HEK293 (cell line): ENCODE data around the gene CHSY1.

Experiments used
- CTCF ChIA-PET: fragments of 350-600 bp; formaldehyde crosslinking; extraction: SDS; loops from one replicate; lab custom pipeline; 2021; ENCODE audit warnings: antibody characterized with exemption; lab: Yijun Ruan, JAX
- POLR2A ChIA-PET: fragments of 300-600 bp; formaldehyde crosslinking; extraction: SDS; loops from one replicate; lab custom pipeline; 2020; ENCODE audit warnings: antibody characterized with exemption, inconsistent platforms; lab: Yijun Ruan, JAX
- H3K27ac ChIP-seq: fragments of 200-500 bp; sonication (Bioruptor generic); 2 replicates; pipeline ENCODE4 v1.5.1; 2014; ENCODE audit warnings: low read depth, low read length, control low read depth, inconsistent platforms; ENCODE audit errors: extremely low read depth
- H3K36me3 ChIP-seq, 2 experiments: fragments of 200-500 bp in 1 of 2; sonication (Bioruptor generic) in 1 of 2; 1 replicate in 1 of 2; 2 replicates in 1 of 2; pipeline ENCODE4 v1.5.1; 2014 to 2017; ENCODE audit warnings: inconsistent platforms in 2 of 2, low read length in 2 of 2; ENCODE audit not compliant: control insufficient read depth in 2 of 2, insufficient read depth in 1 of 2
- H3K4me1 ChIP-seq: fragments of 200-500 bp; sonication (Bioruptor generic); 2 replicates; pipeline ENCODE4 v1.5.1; 2014; ENCODE audit warnings: mild to moderate bottlenecking, low read length, inconsistent platforms; ENCODE audit not compliant: control insufficient read depth, insufficient read depth
- H3K4me3 ChIP-seq: 2 replicates; pipeline ENCODE4 v1.5.1; 2011; ENCODE audit warnings: low read depth, mild to moderate bottlenecking, control low read depth, low read length, moderate library complexity
- H3K9me3 ChIP-seq: fragments of 200-500 bp; sonication (Bioruptor generic); 2 replicates; pipeline ENCODE4 v1.5.1; 2014; ENCODE audit warnings: low read depth, low read length, inconsistent platforms; ENCODE audit not compliant: control insufficient read depth, insufficient read depth
- GFI1B ChIP-seq: fragments of 450-650 bp; formaldehyde crosslinking; IDR thresholded peaks from 2 replicates; pipeline ENCODE4 v1.5.1; 2016; ENCODE audit warnings: missing biosample characterization, missing genetic modification characterization
- GLIS1 ChIP-seq: fragments of 450-650 bp; formaldehyde crosslinking; IDR thresholded peaks from 2 replicates; pipeline ENCODE4 v1.5.1; 2016; ENCODE audit warnings: missing biosample characterization, missing genetic modification characterization
- KLF8 ChIP-seq: fragments of 450-650 bp; formaldehyde crosslinking; IDR thresholded peaks from 2 replicates; pipeline ENCODE4 v1.5.1; 2016; ENCODE audit warnings: missing biosample characterization, missing genetic modification characterization
- SP2 ChIP-seq: fragments of 450-650 bp; formaldehyde crosslinking; IDR thresholded peaks from 2 replicates; pipeline ENCODE4 v1.5.1; 2016; ENCODE audit warnings: missing biosample characterization, missing genetic modification characterization
- SP7 ChIP-seq: fragments of 450-650 bp; formaldehyde crosslinking; IDR thresholded peaks from 2 replicates; pipeline ENCODE4 v1.5.1; 2016; ENCODE audit warnings: missing biosample characterization, missing genetic modification characterization
- ZBTB17 ChIP-seq: fragments of 450-650 bp; formaldehyde crosslinking; IDR thresholded peaks from 2 replicates; pipeline ENCODE4 v1.5.1; 2016; ENCODE audit warnings: missing biosample characterization, missing genetic modification characterization
- ZBTB21 ChIP-seq: fragments of 450-650 bp; formaldehyde crosslinking; IDR thresholded peaks from 2 replicates; pipeline ENCODE4 v1.5.1; 2017; ENCODE audit warnings: missing biosample characterization, missing genetic modification characterization
- ZFP41 ChIP-seq: fragments of 450-650 bp; formaldehyde crosslinking; IDR thresholded peaks from 2 replicates; pipeline ENCODE4 v1.5.1; 2016; ENCODE audit warnings: missing biosample characterization, missing genetic modification characterization, borderline replicate concordance
- ZNF138 ChIP-seq: fragments of 450-650 bp; formaldehyde crosslinking; IDR thresholded peaks from 2 replicates; pipeline ENCODE4 v1.5.1; 2016; ENCODE audit warnings: missing biosample characterization, missing genetic modification characterization, borderline replicate concordance
- ZNF174 ChIP-seq: fragments of 450-650 bp; formaldehyde crosslinking; IDR thresholded peaks from 2 replicates; pipeline ENCODE4 v1.5.0; 2017; ENCODE audit warnings: missing biosample characterization, mild to moderate bottlenecking, missing genetic modification characterization
- ZNF223 ChIP-seq: fragments of 450-650 bp; formaldehyde crosslinking; IDR thresholded peaks from 2 replicates; pipeline ENCODE4 v1.5.1; 2016; ENCODE audit warnings: missing biosample characterization, missing genetic modification characterization
- ZNF266 ChIP-seq: fragments of 450-650 bp; formaldehyde crosslinking; IDR thresholded peaks from 2 replicates; pipeline ENCODE4 v1.5.1; 2016; ENCODE audit warnings: missing biosample characterization, missing genetic modification characterization, low read depth
- ZNF274 ChIP-seq, 2 experiments: fragments of 200-500 bp in 1 of 2; fragments of 450-650 bp in 1 of 2; sonication (Bioruptor generic) in 1 of 2; formaldehyde crosslinking in 1 of 2; IDR thresholded peaks; 2 replicates each; pipeline versions ENCODE4 v1.5.1 to v1.6.1; 2014 to 2016; ENCODE audit warnings: borderline replicate concordance in 1 of 2, inconsistent platforms in 1 of 2, low read length in 1 of 2, missing biosample characterization in 1 of 2, missing genetic modification characterization in 1 of 2
- ZNF302 ChIP-seq: fragments of 450-650 bp; formaldehyde crosslinking; IDR thresholded peaks from 2 replicates; pipeline ENCODE4 v1.5.1; 2016; ENCODE audit warnings: missing biosample characterization, missing genetic modification characterization, low read depth
- ZNF366 ChIP-seq: fragments of 450-650 bp; formaldehyde crosslinking; conservative IDR thresholded peaks from 2 replicates; pipeline ENCODE4 v1.5.1; 2016; ENCODE audit warnings: missing biosample characterization, missing genetic modification characterization
- ZNF426 ChIP-seq: fragments of 450-650 bp; formaldehyde crosslinking; IDR thresholded peaks from 2 replicates; pipeline ENCODE4 v1.5.1; 2017; ENCODE audit warnings: missing biosample characterization, missing genetic modification characterization, mild to moderate bottlenecking, inconsistent platforms, moderate library complexity
- ZNF433 ChIP-seq: fragments of 450-650 bp; formaldehyde crosslinking; IDR thresholded peaks from 2 replicates; pipeline ENCODE4 v1.5.1; 2016; ENCODE audit warnings: missing biosample characterization, missing genetic modification characterization, low read depth
- ZNF571 ChIP-seq: fragments of 450-650 bp; formaldehyde crosslinking; IDR thresholded peaks from 2 replicates; pipeline ENCODE4 v1.5.0; 2017; ENCODE audit warnings: missing biosample characterization, missing genetic modification characterization
- ZNF658 ChIP-seq: fragments of 450-650 bp; formaldehyde crosslinking; IDR thresholded peaks from 2 replicates; pipeline ENCODE4; 2016; ENCODE audit warnings: missing biosample characterization, missing genetic modification characterization
- TF ChIP-seq, protein P1 (sequence below): fragments of 450-650 bp; formaldehyde crosslinking; IDR thresholded peaks from 2 replicates; pipeline ENCODE4 v1.5.1; 2016; ENCODE audit warnings: missing biosample characterization, missing genetic modification characterization
- TF ChIP-seq, protein P2 (sequence below): fragments of 450-650 bp; formaldehyde crosslinking; conservative IDR thresholded peaks from 2 replicates; pipeline ENCODE4 v1.5.1; 2016; ENCODE audit warnings: low read depth, missing biosample characterization, missing genetic modification characterization
- TF ChIP-seq, protein P3 (sequence below): fragments of 450-650 bp; formaldehyde crosslinking; IDR thresholded peaks from 2 replicates; pipeline ENCODE4 v1.5.1; 2016; ENCODE audit warnings: missing biosample characterization, missing genetic modification characterization, low read depth
- TF ChIP-seq, protein P4 (sequence below): fragments of 450-650 bp; formaldehyde crosslinking; IDR thresholded peaks from 2 replicates; pipeline ENCODE4 v1.5.1; 2016; ENCODE audit warnings: missing biosample characterization, missing genetic modification characterization
- TF ChIP-seq, protein P5 (sequence below): fragments of 450-650 bp; formaldehyde crosslinking; IDR thresholded peaks from 2 replicates; pipeline ENCODE4 v1.5.1; 2016; ENCODE audit warnings: missing biosample characterization, missing genetic modification characterization

Gene CHSY1

DNA sequence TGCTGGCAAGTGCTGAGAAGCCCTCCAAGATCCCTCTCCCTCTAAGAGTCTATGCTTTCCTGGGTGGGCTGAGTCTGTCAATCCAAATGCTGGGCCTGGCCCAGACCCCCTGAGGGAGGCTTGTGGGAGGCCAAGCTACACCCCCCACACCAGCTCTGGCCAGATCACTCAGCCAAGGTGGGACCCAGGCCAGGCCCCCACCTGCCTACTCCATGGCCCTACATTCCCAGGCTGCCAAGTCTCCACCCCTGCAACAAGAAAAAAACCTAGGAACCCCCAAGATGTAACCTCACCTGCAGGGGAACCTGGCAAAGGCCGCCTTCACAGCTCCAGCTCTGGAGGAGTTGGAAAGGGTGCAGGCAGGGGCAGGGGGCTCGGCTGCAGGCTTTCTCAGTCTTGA lies 109.1 kb downstream of the CHSY1 start:
- no peak overlapping the region for H3K27ac ChIP-seq
- H3K4me3 ChIP-seq: no peak overlapping the region
- ChIA-PET CTCF (interaction anchor here (0.7 to 1.4 kb wide), 3 partner anchors 39 to 157 kb away, joined by 3 to 4 read pairs (median 3); no protein-coding TSS in a partner anchor), POLR2A (interaction anchor here (1.6 kb wide), 1 partner anchor 11 kb away, joined by 3 read pairs; no protein-coding TSS in a partner anchor)
- H3K36me3 ChIP-seq: no peaks in the 10 kb centered on the region
- TF ChIP-seq GLIS1 (tag by site-specific recombination) (no peak), ZNF571 (tag by site-specific recombination) (no peak), SP2 (no peak), KLF8 (tag by site-specific recombination) (no peak)
- TF ChIP-seq, protein P1, sequence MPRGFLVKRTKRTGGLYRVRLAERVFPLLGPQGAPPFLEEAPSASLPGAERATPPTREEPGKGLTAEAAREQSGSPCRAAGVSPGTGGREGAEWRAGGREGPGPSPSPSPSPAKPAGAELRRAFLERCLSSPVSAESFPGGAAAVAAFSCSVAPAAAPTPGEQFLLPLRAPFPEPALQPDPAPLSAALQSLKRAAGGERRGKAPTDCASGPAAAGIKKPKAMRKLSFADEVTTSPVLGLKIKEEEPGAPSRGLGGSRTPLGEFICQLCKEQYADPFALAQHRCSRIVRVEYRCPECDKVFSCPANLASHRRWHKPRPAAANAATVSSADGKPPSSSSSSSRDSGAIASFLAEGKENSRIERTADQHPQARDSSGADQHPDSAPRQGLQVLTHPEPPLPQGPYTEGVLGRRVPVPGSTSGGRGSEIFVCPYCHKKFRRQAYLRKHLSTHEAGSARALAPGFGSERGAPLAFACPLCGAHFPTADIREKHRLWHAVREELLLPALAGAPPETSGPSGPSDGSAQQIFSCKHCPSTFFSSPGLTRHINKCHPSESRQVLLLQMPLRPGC: no peak
- TF ChIP-seq, protein P2, sequence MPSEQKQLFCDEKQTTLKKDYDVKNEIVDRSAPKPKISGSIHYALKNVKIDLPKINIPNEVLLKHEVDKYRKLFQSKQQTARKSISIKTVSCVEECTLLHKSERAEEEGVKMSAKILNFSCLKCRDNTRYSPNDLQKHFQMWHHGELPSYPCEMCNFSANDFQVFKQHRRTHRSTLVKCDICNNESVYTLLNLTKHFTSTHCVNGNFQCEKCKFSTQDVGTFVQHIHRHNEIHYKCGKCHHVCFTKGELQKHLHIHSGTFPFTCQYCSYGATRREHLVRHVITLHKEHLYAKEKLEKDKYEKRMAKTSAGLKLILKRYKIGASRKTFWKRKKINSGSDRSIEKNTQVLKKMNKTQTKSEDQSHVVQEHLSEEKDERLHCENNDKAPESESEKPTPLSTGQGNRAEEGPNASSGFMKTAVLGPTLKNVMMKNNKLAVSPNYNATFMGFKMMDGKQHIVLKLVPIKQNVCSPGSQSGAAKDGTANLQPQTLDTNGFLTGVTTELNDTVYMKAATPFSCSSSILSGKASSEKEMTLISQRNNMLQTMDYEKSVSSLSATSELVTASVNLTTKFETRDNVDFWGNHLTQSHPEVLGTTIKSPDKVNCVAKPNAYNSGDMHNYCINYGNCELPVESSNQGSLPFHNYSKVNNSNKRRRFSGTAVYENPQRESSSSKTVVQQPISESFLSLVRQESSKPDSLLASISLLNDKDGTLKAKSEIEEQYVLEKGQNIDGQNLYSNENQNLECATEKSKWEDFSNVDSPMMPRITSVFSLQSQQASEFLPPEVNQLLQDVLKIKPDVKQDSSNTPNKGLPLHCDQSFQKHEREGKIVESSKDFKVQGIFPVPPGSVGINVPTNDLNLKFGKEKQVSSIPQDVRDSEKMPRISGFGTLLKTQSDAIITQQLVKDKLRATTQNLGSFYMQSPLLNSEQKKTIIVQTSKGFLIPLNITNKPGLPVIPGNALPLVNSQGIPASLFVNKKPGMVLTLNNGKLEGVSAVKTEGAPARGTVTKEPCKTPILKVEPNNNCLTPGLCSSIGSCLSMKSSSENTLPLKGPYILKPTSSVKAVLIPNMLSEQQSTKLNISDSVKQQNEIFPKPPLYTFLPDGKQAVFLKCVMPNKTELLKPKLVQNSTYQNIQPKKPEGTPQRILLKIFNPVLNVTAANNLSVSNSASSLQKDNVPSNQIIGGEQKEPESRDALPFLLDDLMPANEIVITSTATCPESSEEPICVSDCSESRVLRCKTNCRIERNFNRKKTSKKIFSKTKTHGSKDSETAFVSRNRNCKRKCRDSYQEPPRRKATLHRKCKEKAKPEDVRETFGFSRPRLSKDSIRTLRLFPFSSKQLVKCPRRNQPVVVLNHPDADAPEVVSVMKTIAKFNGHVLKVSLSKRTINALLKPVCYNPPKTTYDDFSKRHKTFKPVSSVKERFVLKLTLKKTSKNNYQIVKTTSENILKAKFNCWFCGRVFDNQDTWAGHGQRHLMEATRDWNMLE (tag by site-specific recombination): no peak
- H3K4me1 ChIP-seq: no peaks in the 10 kb centered on the region
- no peaks in the 10 kb centered on the region for H3K9me3 ChIP-seq

DNA sequence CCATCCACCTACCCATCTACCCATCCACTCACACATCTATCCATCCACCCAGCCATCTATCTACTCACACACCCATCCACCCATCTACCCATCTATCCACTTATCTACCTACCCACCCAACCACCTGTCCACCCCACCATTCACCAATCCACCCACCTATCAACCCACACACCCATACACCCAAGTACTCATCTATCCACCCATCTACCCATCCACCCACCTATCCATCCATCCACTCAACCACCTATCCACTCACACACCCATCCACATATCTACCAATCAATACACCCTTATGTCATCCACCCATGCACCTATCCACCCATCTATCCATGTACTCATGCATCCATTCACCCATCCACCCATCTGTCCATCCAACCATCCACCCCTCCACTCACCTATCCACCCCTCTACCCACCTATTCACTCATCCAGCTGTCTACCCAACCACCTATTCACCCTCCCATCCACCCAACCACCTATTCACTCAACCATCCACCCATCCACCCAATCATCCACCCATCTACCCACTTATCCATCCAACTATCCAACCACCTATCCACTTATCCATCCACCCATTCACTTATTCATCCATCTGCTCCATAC lies 109.8 kb downstream of the CHSY1 start:
- Histone ChIP-seq H3K27ac (no peak overlapping the region), H3K9me3 (no peaks in the 10 kb centered on the region), H3K4me3 (no peak overlapping the region), H3K4me1 (no peaks in the 10 kb centered on the region), H3K36me3 (no peaks in the 10 kb centered on the region)
- ChIA-PET POLR2A (interaction anchor here (1.6 kb wide), 1 partner anchor 10 kb away, joined by 3 read pairs; no protein-coding TSS in a partner anchor), CTCF (interaction anchor here (0.7 kb wide), 1 partner anchor 156 kb away, joined by 3 read pairs; no protein-coding TSS in a partner anchor)
- no peak for TF ChIP-seq ZNF223 (tag by site-specific recombination)
- TF ChIP-seq, protein P3, sequence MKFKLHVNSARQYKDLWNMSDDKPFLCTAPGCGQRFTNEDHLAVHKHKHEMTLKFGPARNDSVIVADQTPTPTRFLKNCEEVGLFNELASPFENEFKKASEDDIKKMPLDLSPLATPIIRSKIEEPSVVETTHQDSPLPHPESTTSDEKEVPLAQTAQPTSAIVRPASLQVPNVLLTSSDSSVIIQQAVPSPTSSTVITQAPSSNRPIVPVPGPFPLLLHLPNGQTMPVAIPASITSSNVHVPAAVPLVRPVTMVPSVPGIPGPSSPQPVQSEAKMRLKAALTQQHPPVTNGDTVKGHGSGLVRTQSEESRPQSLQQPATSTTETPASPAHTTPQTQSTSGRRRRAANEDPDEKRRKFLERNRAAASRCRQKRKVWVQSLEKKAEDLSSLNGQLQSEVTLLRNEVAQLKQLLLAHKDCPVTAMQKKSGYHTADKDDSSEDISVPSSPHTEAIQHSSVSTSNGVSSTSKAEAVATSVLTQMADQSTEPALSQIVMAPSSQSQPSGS: no peak
- TF ChIP-seq GFI1B (tag by site-specific recombination): no peak
- no peak for TF ChIP-seq ZNF658 (tag by site-specific recombination)
- TF ChIP-seq ZBTB17 (tag by site-specific recombination): 0 out of 2 replicates have a peak, but pooled peaks have one; percentile 55
- no peak; the same call in none of the 2 replicates for TF ChIP-seq ZNF366
- TF ChIP-seq ZFP41 (tag by site-specific recombination): no peak
- TF ChIP-seq, protein P4, sequence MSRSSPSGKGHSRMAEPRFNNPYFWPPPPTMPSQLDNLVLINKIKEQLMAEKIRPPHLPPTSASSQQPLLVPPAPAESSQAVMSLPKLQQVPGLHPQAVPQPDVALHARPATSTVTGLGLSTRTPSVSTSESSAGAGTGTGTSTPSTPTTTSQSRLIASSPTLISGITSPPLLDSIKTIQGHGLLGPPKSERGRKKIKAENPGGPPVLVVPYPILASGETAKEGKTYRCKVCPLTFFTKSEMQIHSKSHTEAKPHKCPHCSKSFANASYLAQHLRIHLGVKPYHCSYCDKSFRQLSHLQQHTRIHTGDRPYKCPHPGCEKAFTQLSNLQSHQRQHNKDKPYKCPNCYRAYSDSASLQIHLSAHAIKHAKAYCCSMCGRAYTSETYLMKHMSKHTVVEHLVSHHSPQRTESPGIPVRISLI (tag by site-specific recombination): no peak
- no peak for TF ChIP-seq ZNF433
- TF ChIP-seq ZBTB21 (tag by site-specific recombination): no peak
- TF ChIP-seq, protein P5, sequence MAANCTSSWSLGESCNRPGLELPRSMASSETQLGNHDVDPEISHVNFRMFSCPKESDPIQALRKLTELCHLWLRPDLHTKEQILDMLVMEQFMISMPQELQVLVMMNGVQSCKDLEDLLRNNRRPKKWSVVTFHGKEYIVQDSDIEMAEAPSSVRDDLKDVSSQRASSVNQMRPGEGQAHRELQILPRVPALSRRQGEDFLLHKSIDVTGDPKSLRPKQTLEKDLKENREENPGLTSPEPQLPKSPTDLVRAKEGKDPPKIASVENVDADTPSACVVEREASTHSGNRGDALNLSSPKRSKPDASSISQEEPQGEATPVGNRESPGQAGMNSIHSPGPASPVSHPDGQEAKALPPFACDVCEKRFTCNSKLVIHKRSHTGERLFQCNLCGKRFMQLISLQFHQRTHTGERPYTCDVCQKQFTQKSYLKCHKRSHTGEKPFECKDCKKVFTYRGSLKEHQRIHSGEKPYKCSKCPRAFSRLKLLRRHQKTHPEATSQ (tag by site-specific recombination): no peak
- no peak for TF ChIP-seq ZNF302 (tag by site-specific recombination)
- TF ChIP-seq SP7: no peak
- TF ChIP-seq ZNF174: no peak
- TF ChIP-seq ZNF426 (tag by site-specific recombination): no peak
- TF ChIP-seq SP2: no peak
- no peak for TF ChIP-seq ZNF274 (IDR thresholded peaks at IDR 0.05; ENCODE audit: low read length)
- TF ChIP-seq ZNF274 (tag by site-specific recombination; IDR thresholded peaks at IDR 0.05; ENCODE audit: borderline replicate concordance): no peak
- no peak for TF ChIP-seq ZNF266 (tag by site-specific recombination)
- TF ChIP-seq ZNF138 (tag by site-specific recombination): no peak
